PC-9 (cell line): ENCODE results near the gene MALSU1. TPM values are rescaled to one million over a fixed set of nuclear protein-coding genes. Genes with fewer than 3 reads are reported as not detected.

Source experiments
- total RNA-seq: library from RNA; stranded (reverse); gene quantifications from 2 replicates; pipeline ENCODE4 v1.2.3, GENCODE V29; 2021

The MALSU1 gene
- total RNA-seq, 1 experiment from 2014 or later = 105 TPM

Other genes with a start within 250 kb of the MALSU1 start
- gene KLHL7, start 193.6 kb upstream of the MALSU1 start, total RNA-seq = 46.3 and 61.0 TPM in 2 replicates
- 41.3 and 51.3 TPM in 2 replicates for gene NUP42, start 117.3 kb upstream of the MALSU1 start, total RNA-seq
- 13.3 and 17.4 TPM in 2 replicates for gene GPNMB, start 52.6 kb upstream of the MALSU1 start, total RNA-seq
- 132 and 139 TPM in 2 replicates for gene IGF2BP3, start 171.2 kb downstream of the MALSU1 start, total RNA-seq
- 77.0 and 112 TPM in 2 replicates for gene TRA2A, start 232.6 kb downstream of the MALSU1 start, total RNA-seq